GM18519 (cell line): ENCODE results near the gene PTBP1.
"Not testable (repeated sequence)": the region's sequence is repeated elsewhere in the genome, so short reads cannot be mapped to it uniquely, and the experiment has no call there.

Experiments used
- ATAC-seq: cut with Tn5 transposase; IDR thresholded peaks from one replicate; pipeline ENCODE4 v1.9.1; 2021; ENCODE audit warnings: mild to moderate bottlenecking, moderate library complexity; ENCODE audit not compliant: unreplicated experiment, low FRiP score

Gene PTBP1

GRCh38 chr19:850221-850978, 53.1 kb downstream of the PTBP1 start:
- no peak for ATAC-seq

- ATAC-seq: no peak
Observed at GRCh38 chr19:850979-851335, 53.7 kb downstream of the PTBP1 start.

- ATAC-seq: no peak
Observed at GRCh38 chr19:852136-853013, 55.1 kb downstream of the PTBP1 start, which contains the start of gene ELANE. TSS of gene ELANE (plus strand) at chr19:852303. CDS start at chr19:852329, 26 bp downstream.

- no peak for ATAC-seq
Observed at GRCh38 chr19:853014-853585, 55.8 kb downstream of the PTBP1 start.

GRCh38 chr19:853614-854220, 56.5 kb downstream of the PTBP1 start:
- ATAC-seq: not testable (repeated sequence)

- ATAC-seq: no peak
Observed at GRCh38 chr19:854549-854948, 57.3 kb downstream of the PTBP1 start.

- no peak for ATAC-seq
Observed at GRCh38 chr19:855142-855541, 57.9 kb downstream of the PTBP1 start.

- no peak for ATAC-seq
Observed at GRCh38 chr19:855566-856120, 58.4 kb downstream of the PTBP1 start.

- no peak for ATAC-seq
Observed at GRCh38 chr19:858284-858683, 61.0 kb downstream of the PTBP1 start.

GRCh38 chr19:858868-859843, 61.9 kb downstream of the PTBP1 start, which contains the start of gene CFD:
TSS of gene CFD (plus strand) at chr19:859664. CDS start at chr19:859690, 26 bp downstream.
- no peak for ATAC-seq

- no peak for ATAC-seq
Observed at GRCh38 chr19:861141-861755, 64.0 kb downstream of the PTBP1 start.
